ENCODE measurements around the gene FAM234A.

FAM234A gene

DNA sequence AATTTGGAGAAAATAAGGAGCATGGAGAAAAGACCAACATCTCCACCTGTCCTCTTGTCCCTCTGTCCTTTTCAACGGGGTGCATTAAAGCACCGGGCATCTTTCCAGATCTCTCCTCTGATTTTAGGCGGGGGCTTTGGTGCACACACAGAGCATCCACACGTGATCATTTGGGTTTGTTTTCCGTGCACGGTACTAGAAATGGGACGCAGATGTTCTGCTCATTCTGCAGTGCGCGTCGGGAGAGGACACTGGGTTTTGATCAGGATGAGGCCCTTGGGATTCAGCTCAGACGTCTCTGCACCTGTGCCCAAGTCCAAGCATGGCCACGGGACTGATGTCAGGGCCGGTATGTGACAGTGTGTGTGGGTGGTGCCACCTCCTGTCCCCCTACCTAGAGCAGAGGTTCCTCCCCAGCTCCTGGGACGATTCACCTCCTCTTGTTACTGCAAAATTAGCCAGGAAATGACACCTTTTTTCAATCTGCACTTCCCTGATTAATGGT, 80.2 kb downstream of the FAM234A start:
- Histone ChIP-seq H3K27me3 (ENCODE audit: insufficient read depth, low read depth) (no peaks in the 10 kb centered on the region), H4K20me1 (ENCODE audit: insufficient read depth) (no peaks in the 10 kb centered on the region), H2AFZ (ENCODE audit: low read depth) (no peak overlapping the region), H3K79me2 (ENCODE audit: insufficient read depth, low read depth) (peaks cover 7% of the 10 kb centered on the region; the same call in 1 of the 2 replicates), H3K9ac (no peak overlapping the region), H3K4me1 (ENCODE audit: low read depth, poor library complexity, severe bottlenecking) (no peaks in the 10 kb centered on the region), H3K4me3 (IDR thresholded peaks at IDR 0.05; ENCODE audit: insufficient read depth, low read depth, low read length) (no peak overlapping the region), H3K4me2 (no peak overlapping the region), H3K27ac (no peak overlapping the region), H3K36me3 (ENCODE audit: insufficient read depth) (no peaks in the 10 kb centered on the region)
- TF ChIP-seq, protein P1, sequence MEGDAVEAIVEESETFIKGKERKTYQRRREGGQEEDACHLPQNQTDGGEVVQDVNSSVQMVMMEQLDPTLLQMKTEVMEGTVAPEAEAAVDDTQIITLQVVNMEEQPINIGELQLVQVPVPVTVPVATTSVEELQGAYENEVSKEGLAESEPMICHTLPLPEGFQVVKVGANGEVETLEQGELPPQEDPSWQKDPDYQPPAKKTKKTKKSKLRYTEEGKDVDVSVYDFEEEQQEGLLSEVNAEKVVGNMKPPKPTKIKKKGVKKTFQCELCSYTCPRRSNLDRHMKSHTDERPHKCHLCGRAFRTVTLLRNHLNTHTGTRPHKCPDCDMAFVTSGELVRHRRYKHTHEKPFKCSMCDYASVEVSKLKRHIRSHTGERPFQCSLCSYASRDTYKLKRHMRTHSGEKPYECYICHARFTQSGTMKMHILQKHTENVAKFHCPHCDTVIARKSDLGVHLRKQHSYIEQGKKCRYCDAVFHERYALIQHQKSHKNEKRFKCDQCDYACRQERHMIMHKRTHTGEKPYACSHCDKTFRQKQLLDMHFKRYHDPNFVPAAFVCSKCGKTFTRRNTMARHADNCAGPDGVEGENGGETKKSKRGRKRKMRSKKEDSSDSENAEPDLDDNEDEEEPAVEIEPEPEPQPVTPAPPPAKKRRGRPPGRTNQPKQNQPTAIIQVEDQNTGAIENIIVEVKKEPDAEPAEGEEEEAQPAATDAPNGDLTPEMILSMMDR (conservative IDR thresholded peaks at IDR 0.05; ENCODE audit: low read depth, low read length), result no peak

Data from KMS-11 (cell line).